ENCODE data around the gene HNRNPA3. TPM values are rescaled to one million over a fixed set of nuclear protein-coding genes. Genes with fewer than 3 reads are reported as not detected.

HNRNPA3 gene
- polyA plus RNA-seq, 3 donors, result 26.5 to 71.7 (median 43.0) TPM

GRCh38 chr2:177239932-177240630 is 27.5 kb downstream of the HNRNPA3 start:
- no peaks in the 10 kb centered on the region for H3K27me3 Mint-ChIP-seq (ENCODE audit: low read depth in 3 of 3)
- H3K27ac Mint-ChIP-seq, result peak overlapping the region; percentile 89 to 95 (median 92)
- peaks cover 31% of the 10 kb centered on the region for H4K20me1 ChIP-seq (ENCODE audit: insufficient read depth, low read length)
- H2AFZ ChIP-seq (ENCODE audit: insufficient read depth, low read depth, low read length, poor library complexity, severe bottlenecking), result no peak overlapping the region
- H3K27ac ChIP-seq (ENCODE audit: low read depth in 1 of 2, low read length in 2 of 2), result peak overlapping the region; percentile 83 to 89
- peaks cover 75% of the 10 kb centered on the region for H3K4me1 Mint-ChIP-seq
- DNase-seq, result peak; percentile 96 to 99 (median 98)
- H3K4me1 ChIP-seq (ENCODE audit: control insufficient read depth in 1 of 2, insufficient read depth in 2 of 2, low read length in 2 of 2), result peaks cover 65 to 76% of the 10 kb centered on the region in 2 donors
- peak overlapping the region in 2 of 3 experiments; percentile 9 to 45 for H3K4me3 ChIP-seq (replicated peaks in 1 of 3; ENCODE audit: low read depth in 2 of 3, low read length in 3 of 3)
- WGBS (ENCODE audit: insufficient coverage), result 33% methylated on average over 2 of the region's 5 CpGs
- no peaks in the 10 kb centered on the region for H3K9me3 ChIP-seq (replicated peaks in 1 of 2; ENCODE audit: control insufficient read depth in 1 of 2, insufficient read depth in 1 of 2, low read length in 2 of 2)
- H3K4me2 ChIP-seq (replicated peaks; ENCODE audit: extremely low read depth, low read length, poor library complexity, severe bottlenecking), result peak overlapping the region; percentile 52
- intact Hi-C loops (cut with micrococcal nuclease), result no loop called here
- peaks cover 0 to 7% of the 10 kb centered on the region in 2 donors for H3K36me3 ChIP-seq (replicated peaks in 1 of 2; ENCODE audit: control insufficient read depth in 1 of 2, insufficient read depth in 2 of 2, low read length in 2 of 2)
- TF ChIP-seq CTCF (IDR thresholded peaks at IDR 0.05), result no peak
- no peaks in the 10 kb centered on the region for H3K27me3 ChIP-seq (ENCODE audit: control insufficient read depth in 2 of 2, insufficient read depth in 2 of 2, low read length in 2 of 2)
- H3K36me3 Mint-ChIP-seq, result peaks cover 10 to 29% of the 10 kb centered on the region in 2 donors
- H3K9me3 Mint-ChIP-seq, result no peaks in the 10 kb centered on the region
- peaks cover 96% of the 10 kb centered on the region for H3K79me2 ChIP-seq (ENCODE audit: insufficient read depth, low read length)
- H3K4me3 Mint-ChIP-seq, result peak overlapping the region; percentile 0 to 53
- H3K9ac ChIP-seq (ENCODE audit: insufficient read depth, low read length, poor library complexity, severe bottlenecking), result peak overlapping the region; percentile 30

GRCh38 chr2:177241711-177242120 is 29.1 kb downstream of the HNRNPA3 start:
- Histone ChIP-seq H3K36me3 (replicated peaks in 1 of 2; ENCODE audit: control insufficient read depth in 1 of 2, insufficient read depth in 2 of 2, low read length in 2 of 2) (no peaks in the 10 kb centered on the region), H3K27me3 (ENCODE audit: control insufficient read depth in 2 of 2, insufficient read depth in 2 of 2, low read length in 2 of 2) (no peaks in the 10 kb centered on the region), H2AFZ (ENCODE audit: insufficient read depth, low read depth, low read length, poor library complexity, severe bottlenecking) (no peak overlapping the region), H3K9me3 (replicated peaks in 1 of 2; ENCODE audit: control insufficient read depth in 1 of 2, insufficient read depth in 1 of 2, low read length in 2 of 2) (no peaks in the 10 kb centered on the region), H3K4me2 (replicated peaks; ENCODE audit: extremely low read depth, low read length, poor library complexity, severe bottlenecking) (peak overlapping the region; percentile 52), H3K27ac (ENCODE audit: low read depth in 1 of 2, low read length in 2 of 2) (peak overlapping the region; percentile 65 to 83), H3K4me1 (ENCODE audit: control insufficient read depth in 1 of 2, insufficient read depth in 2 of 2, low read length in 2 of 2) (peaks cover 75 to 92% of the 10 kb centered on the region in 2 donors), H3K79me2 (ENCODE audit: insufficient read depth, low read length) (peaks cover 96% of the 10 kb centered on the region), H3K9ac (ENCODE audit: insufficient read depth, low read length, poor library complexity, severe bottlenecking) (no peak overlapping the region), H3K4me3 (replicated peaks in 1 of 3; ENCODE audit: low read depth in 2 of 3, low read length in 3 of 3) (peak overlapping the region in 1 of 3 experiments; percentile 45), H4K20me1 (ENCODE audit: insufficient read depth, low read length) (peaks cover 28% of the 10 kb centered on the region)
- Mint-ChIP-seq H3K27ac (peak overlapping the region; percentile 89 to 95 (median 92)), H3K27me3 (ENCODE audit: low read depth in 3 of 3) (no peaks in the 10 kb centered on the region), H3K4me3 (no peak overlapping the region), H3K9me3 (no peaks in the 10 kb centered on the region), H3K4me1 (peaks cover 81% of the 10 kb centered on the region), H3K36me3 (peaks cover 3 to 23% of the 10 kb centered on the region in 2 donors)
- intact Hi-C loops (cut with micrococcal nuclease), result no loop called here
- WGBS (ENCODE audit: insufficient coverage), result no CpG with 5 or more reads among the region's 1 CpG
- no peak for TF ChIP-seq CTCF (IDR thresholded peaks at IDR 0.05)
- no peak for DNase-seq
